Endothelial cell (in vitro differentiated cells): ENCODE data around the gene PMEL. TPM values are rescaled to one million over a fixed set of nuclear protein-coding genes. Genes with fewer than 3 reads are reported as not detected.
A peak's percentile ranks its signal among the peaks of the same experiment; 100 is the strongest.
"Not testable (repeated sequence)": the region's sequence is repeated elsewhere in the genome, so short reads cannot be mapped to it uniquely, and the experiment has no call there.

Experiments used
- DNase-seq: peaks from one replicate; pipeline ENCODE4 v3.0.0; 2021; ENCODE audit warnings: low spot score
- H3K27ac Mint-ChIP-seq: one replicate; pipeline ENCODE4 v1.8.0; 2021; ENCODE audit warnings: mixed read lengths, inconsistent platforms; ENCODE audit not compliant: unreplicated experiment
- H3K27me3 Mint-ChIP-seq: one replicate; pipeline ENCODE4 v1.8.0; 2021; ENCODE audit warnings: mild to moderate bottlenecking, moderate library complexity, mixed read lengths, inconsistent platforms; ENCODE audit not compliant: unreplicated experiment
- H3K36me3 Mint-ChIP-seq: one replicate; pipeline ENCODE4 v1.8.0; 2021; ENCODE audit warnings: mild to moderate bottlenecking, low read depth, mixed read lengths, inconsistent platforms; ENCODE audit not compliant: unreplicated experiment
- H3K4me1 Mint-ChIP-seq: one replicate; pipeline ENCODE4 v1.8.0; 2021; ENCODE audit warnings: mild to moderate bottlenecking, mixed read lengths, inconsistent platforms; ENCODE audit not compliant: unreplicated experiment
- H3K4me3 Mint-ChIP-seq: one replicate; pipeline ENCODE4 v1.8.0; 2021; ENCODE audit warnings: mild to moderate bottlenecking, mixed read lengths, inconsistent platforms; ENCODE audit not compliant: unreplicated experiment
- H3K9me3 Mint-ChIP-seq: one replicate; pipeline ENCODE4 v1.8.0; 2021; ENCODE audit warnings: mixed read lengths, inconsistent platforms; ENCODE audit not compliant: unreplicated experiment
- CTCF ChIP-seq: fragments of 200-600 bp; sonication (generic); IDR thresholded peaks from one replicate; pipeline ENCODE4 v1.5.0; 2021; ENCODE audit warnings: antibody characterized with exemption; ENCODE audit not compliant: unreplicated experiment
- total RNA-seq: library from RNA; stranded (reverse); fragmentation: NEBNext Ultra II Directional; extraction: Animal tissue kit (Norgen Biotek cat#: 25700); gene quantifications from one replicate; pipeline ENCODE4 v1.2.1, GENCODE V29; 2021; ENCODE audit not compliant: unreplicated experiment

Gene PMEL
- total RNA-seq, 1 donor from 2014 or later: 136 TPM

GRCh38 chr12:55927588-55928502, 38.0 kb downstream of the PMEL start, which contains the start of gene PYM1:
Gene PYM1, minus strand, starts transcription at chr12:55927894. Its CDS starts 133 bp downstream, at chr12:55927761.
- peaks cover 17% of the 10 kb centered on the region for H3K36me3 Mint-ChIP-seq
- H3K27me3 Mint-ChIP-seq: peaks cover 15% of the 10 kb centered on the region
- no peaks in the 10 kb centered on the region for H3K9me3 Mint-ChIP-seq
- peak; percentile 67 for DNase-seq
- peak within 1 kb of the TSS; percentile 99 for H3K4me3 Mint-ChIP-seq
- TF ChIP-seq CTCF: no peak
- H3K27ac Mint-ChIP-seq: peak within 1 kb of the TSS; percentile 91
- H3K4me1 Mint-ChIP-seq: peaks cover 53% of the 10 kb centered on the region

GRCh38 chr12:55926738-55927587, 38.9 kb downstream of the PMEL start:
- Mint-ChIP-seq H3K27ac (peak overlapping the region; percentile 91), H3K4me3 (peak overlapping the region; percentile 99), H3K36me3 (peaks cover 21% of the 10 kb centered on the region), H3K9me3 (no peaks in the 10 kb centered on the region), H3K27me3 (peaks cover 10% of the 10 kb centered on the region), H3K4me1 (peaks cover 48% of the 10 kb centered on the region)
- TF ChIP-seq CTCF: peak; percentile 77
- DNase-seq: peak; percentile 85

GRCh38 chr12:55925870-55926737, 39.7 kb downstream of the PMEL start:
- H3K9me3 Mint-ChIP-seq: no peaks in the 10 kb centered on the region
- no peak for TF ChIP-seq CTCF
- H3K4me1 Mint-ChIP-seq: peaks cover 43% of the 10 kb centered on the region
- H3K36me3 Mint-ChIP-seq: peaks cover 21% of the 10 kb centered on the region
- DNase-seq: no peak
- peak overlapping the region; percentile 99 for H3K4me3 Mint-ChIP-seq
- peaks cover 10% of the 10 kb centered on the region for H3K27me3 Mint-ChIP-seq
- H3K27ac Mint-ChIP-seq: peak overlapping the region; percentile 84

- peak overlapping the region; percentile 84 for H3K27ac Mint-ChIP-seq
- H3K4me3 Mint-ChIP-seq: peak overlapping the region; percentile 99
- no peak for TF ChIP-seq CTCF
- peaks cover 26% of the 10 kb centered on the region for H3K36me3 Mint-ChIP-seq
- H3K4me1 Mint-ChIP-seq: peaks cover 36% of the 10 kb centered on the region
- no peak for DNase-seq
- H3K9me3 Mint-ChIP-seq: no peaks in the 10 kb centered on the region
- peaks cover 10% of the 10 kb centered on the region for H3K27me3 Mint-ChIP-seq
Observed at GRCh38 chr12:55925371-55925770, 40.5 kb downstream of the PMEL start.

GRCh38 chr12:55923648-55924047, 42.2 kb downstream of the PMEL start:
- H3K4me3 Mint-ChIP-seq, H3K27ac Mint-ChIP-seq, H3K27me3 Mint-ChIP-seq, H3K9me3 Mint-ChIP-seq, DNase-seq: not testable (repeated sequence)
- Mint-ChIP-seq H3K36me3 (peaks cover 26% of the 10 kb centered on the region), H3K4me1 (peaks cover 23% of the 10 kb centered on the region)
